Prostate gland (tissue), 2 donors: ENCODE results near the gene MEGF10.

ENCODE experiments used
- POLR2AphosphoS5 ChIP-seq: sonication (generic); formaldehyde crosslinking; IDR thresholded peaks from one replicate; pipeline ENCODE4 v1.6.1; 2017; ENCODE audit warnings: antibody characterized with exemption
- TF ChIP-seq, protein P1 (sequence below), 4 experiments: fragments of 200-600 bp in 2 of 4; fragments of 450-650 bp in 2 of 4; sonication (generic) in 2 of 4; IDR thresholded peaks; 1 replicate in 3 of 4; 2 replicates in 1 of 4; pipeline ENCODE4 v1.5.1; 2016 to 2019; ENCODE audit warnings: antibody characterized with exemption in 4 of 4, mild to moderate bottlenecking in 2 of 4, moderate library complexity in 2 of 4

DNA sequence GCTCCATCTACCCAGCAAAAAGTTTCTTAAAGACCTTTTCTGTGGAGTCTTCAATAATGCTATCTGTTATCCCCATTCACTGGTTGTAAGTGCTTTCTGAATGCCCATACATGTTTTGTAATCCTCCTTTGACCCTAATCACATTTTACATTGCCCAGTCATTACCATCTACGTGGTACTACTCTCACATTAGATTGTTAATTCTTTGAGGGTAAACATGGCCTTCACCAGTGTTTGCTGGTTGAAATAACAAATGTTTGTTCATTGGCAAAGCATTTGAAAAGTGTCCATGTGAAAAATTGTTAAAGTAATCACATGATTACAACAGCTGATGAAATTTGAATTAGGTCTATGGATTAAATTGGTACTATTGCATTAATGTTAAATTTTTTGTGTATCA lies 31.8 kb downstream of the MEGF10 start:
- TF ChIP-seq, protein P1, sequence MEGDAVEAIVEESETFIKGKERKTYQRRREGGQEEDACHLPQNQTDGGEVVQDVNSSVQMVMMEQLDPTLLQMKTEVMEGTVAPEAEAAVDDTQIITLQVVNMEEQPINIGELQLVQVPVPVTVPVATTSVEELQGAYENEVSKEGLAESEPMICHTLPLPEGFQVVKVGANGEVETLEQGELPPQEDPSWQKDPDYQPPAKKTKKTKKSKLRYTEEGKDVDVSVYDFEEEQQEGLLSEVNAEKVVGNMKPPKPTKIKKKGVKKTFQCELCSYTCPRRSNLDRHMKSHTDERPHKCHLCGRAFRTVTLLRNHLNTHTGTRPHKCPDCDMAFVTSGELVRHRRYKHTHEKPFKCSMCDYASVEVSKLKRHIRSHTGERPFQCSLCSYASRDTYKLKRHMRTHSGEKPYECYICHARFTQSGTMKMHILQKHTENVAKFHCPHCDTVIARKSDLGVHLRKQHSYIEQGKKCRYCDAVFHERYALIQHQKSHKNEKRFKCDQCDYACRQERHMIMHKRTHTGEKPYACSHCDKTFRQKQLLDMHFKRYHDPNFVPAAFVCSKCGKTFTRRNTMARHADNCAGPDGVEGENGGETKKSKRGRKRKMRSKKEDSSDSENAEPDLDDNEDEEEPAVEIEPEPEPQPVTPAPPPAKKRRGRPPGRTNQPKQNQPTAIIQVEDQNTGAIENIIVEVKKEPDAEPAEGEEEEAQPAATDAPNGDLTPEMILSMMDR (IDR thresholded peaks at IDR 0.05) = no peak
- no peak for TF ChIP-seq POLR2AphosphoS5
